ENCODE results near the gene SIRPG.
"Not testable (repeated sequence)": the region's sequence is repeated elsewhere in the genome, so short reads cannot be mapped to it uniquely, and the experiment has no call there.

The SIRPG gene

DNA sequence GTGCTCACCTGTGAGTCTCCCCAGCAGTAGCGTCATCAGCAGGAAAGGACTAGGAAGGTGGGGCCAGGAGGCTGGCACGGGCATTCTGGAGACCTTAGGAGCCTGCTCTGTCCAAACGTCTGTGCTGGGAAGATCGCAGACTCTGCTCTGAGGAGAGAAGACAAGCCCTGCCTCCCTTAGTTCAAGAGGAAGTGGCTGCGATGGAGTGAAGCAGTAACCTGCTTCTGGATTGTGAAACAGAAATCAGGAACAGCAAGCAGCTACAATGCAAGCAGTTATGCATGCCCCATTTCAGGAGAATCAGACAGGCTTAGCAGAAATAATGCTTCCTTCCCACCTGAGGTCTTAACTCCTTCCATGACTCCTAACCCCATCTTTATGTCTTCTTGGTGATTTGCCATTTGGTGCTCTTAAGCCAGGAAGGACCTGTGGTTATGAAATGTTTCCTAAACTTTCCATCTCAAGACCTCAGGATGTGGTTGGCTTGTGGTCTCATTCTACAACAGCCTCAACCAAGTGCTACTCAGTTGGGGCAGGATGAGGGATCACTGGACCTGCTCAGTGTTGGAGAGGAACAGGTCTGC lies 37.6 kb downstream of the SIRPG start, which contains the start of gene SIRPB1:
Gene SIRPB1 (minus strand): TSS at position 149 of the 584 bp plus-strand sequence. CDS start 65 bp downstream, at position 84.
- FAIRE-seq = no peak
- TF ChIP-seq POLR2A (IDR thresholded peaks at IDR 0.05; ENCODE audit: low read depth, low read length) = no peak
- DNase-seq (ENCODE audit: insufficient read length, low spot score) = no peak

- no peak for TF ChIP-seq POLR2A (IDR thresholded peaks at IDR 0.05; ENCODE audit: low read depth, low read length)
- DNase-seq (ENCODE audit: insufficient read length, low spot score) (no peak), FAIRE-seq (no peak)
Measured at GRCh38 chr20:1618954-1619540, 38.5 kb downstream of the SIRPG start.

DNA sequence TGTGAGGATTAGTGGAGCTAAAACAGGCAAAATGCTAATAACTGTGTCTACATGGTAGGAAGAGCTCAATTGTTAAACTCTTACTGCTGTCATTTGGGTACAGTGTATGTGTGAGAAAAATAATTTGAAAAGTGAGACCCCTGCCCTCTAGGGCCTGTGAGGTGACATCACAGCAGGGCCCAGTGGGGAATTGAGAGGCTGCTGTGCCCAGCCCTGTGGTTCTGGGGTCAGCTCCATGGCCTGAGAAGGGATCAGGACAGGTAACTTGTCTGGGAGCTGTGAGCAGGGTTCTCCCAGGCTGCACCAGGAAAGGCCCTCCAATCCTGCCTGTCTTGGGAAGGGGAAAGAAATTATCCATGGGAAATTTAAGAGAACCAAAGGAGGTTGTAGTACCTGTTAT lies 39.1 kb downstream of the SIRPG start:
- no peak for FAIRE-seq
- no peak for TF ChIP-seq POLR2A (IDR thresholded peaks at IDR 0.05; ENCODE audit: low read depth, low read length)
- DNase-seq (ENCODE audit: insufficient read length, low spot score) = no peak

- TF ChIP-seq POLR2A (IDR thresholded peaks at IDR 0.05; ENCODE audit: low read depth, low read length) = no peak
- FAIRE-seq = no peak
- DNase-seq (ENCODE audit: insufficient read length, low spot score) = no peak
Measured at GRCh38 chr20:1616858-1617434, 40.6 kb downstream of the SIRPG start.

DNA sequence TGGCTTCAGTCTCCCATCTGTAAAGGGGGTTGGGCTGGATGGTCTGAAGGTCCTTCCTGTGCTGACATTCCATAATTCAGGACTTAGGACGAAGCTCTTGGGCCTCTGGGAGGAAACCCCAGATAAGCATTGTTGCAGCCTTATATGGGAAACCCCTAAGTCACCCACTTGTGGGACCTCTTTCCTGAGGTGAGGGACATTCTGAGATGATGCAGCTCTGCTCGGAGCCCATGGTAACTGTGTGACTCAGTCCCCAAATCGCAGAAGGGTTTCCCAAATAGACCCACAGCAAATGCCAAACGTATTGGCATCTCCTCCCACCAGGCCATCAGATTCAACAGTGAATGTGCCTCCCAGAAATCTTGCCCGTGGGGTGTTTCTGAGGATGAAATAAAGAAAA lies 47.2 kb downstream of the SIRPG start:
- not testable (repeated sequence) for DNase-seq (ENCODE audit: insufficient read length, low spot score); FAIRE-seq

GRCh38 chr20:1608678-1609347 lies 48.8 kb downstream of the SIRPG start:
- not testable (repeated sequence) for DNase-seq (ENCODE audit: insufficient read length, low spot score); FAIRE-seq

DNA sequence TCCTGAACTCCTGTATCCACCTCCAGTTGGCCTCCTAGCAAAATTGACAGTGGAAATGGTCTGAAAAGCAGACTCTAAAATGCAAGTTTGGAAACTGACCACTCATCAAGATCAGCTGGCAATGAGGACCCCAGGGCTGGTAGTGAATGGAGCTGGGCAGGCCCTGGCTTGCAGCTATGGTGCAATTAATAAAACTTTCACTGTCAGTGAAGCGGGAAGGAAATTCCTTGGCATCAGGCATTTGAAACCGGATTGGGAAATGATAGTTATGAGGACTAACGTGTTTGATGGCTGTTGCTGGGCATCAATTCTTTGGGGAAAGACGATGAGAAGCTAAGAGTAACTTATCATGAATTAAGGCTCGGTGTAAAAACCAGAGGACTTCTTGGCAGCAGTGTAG lies 56.8 kb downstream of the SIRPG start:
- FAIRE-seq (no peak), DNase-seq (ENCODE audit: insufficient read length, low spot score) (no peak)
- TF ChIP-seq POLR2A (IDR thresholded peaks at IDR 0.05; ENCODE audit: low read depth, low read length) = no peak

DNA sequence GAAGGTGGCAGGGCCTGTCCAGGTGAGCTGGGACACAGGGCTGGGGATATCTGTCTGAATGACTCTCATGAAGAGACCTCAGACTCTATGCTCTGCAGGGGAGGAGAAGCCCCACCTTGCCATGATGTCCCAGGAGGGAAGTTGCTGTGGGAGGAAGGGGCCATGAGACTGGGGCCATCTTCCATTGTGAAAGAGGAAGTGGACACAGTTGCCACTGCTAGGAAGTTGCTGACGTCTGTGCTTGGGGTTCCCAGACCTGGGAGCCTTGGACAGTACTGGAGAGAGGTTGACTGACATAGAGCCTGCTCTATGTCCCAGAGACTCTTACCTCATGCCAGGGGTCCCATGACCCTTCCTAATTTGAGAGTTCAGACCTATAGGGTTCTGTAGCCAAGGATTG lies 62.2 kb downstream of the SIRPG start:
- FAIRE-seq = no peak
- TF ChIP-seq POLR2A (IDR thresholded peaks at IDR 0.05; ENCODE audit: low read depth, low read length) = no peak
- DNase-seq (ENCODE audit: insufficient read length, low spot score) = no peak

- TF ChIP-seq POLR2A (IDR thresholded peaks at IDR 0.05; ENCODE audit: low read depth, low read length) = no peak
Measured at GRCh38 chr20:1588533-1589460, 68.8 kb downstream of the SIRPG start.

DNA sequence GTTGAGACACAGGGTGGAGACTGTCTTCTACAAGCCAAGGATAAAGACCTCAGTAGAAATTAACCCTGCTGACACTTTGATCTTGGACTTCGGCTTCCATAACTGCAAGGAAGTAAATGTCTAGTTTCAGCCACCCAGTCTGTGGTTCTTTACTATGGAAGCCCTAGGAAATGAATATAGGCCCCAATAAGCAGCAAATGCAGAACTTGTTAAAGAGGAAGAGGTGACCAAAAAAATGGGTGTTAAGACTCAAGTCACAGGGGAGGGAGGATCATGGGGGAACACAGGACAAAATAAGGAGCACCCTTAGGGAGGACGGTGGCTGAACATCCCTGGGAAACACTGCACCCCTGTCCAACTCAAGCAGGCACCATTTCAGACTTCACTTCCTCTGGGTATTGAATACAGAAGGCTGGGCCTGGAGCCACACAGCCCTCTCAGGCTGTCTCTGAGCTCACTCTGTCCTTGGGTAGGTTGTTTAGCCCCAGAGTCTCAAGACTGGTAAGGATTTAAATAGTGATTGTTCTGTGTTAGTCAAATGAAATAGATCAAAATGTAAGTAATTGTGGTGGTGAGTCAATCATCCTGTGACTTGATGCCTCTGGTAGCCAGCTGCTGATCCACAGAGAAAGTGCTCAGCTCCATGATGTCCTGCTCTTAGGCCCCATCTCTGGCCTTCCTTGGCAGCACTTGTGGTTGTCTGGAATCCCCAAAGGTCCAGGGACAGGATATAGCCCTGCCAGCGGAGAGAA lies 69.6 kb downstream of the SIRPG start:
- DNase-seq (ENCODE audit: insufficient read length, low spot score) (no peak), FAIRE-seq (no peak)
- no peak for TF ChIP-seq POLR2A (IDR thresholded peaks at IDR 0.05; ENCODE audit: low read depth, low read length)

More at GRCh38 chr20:1588533-1589460, 68.8 kb downstream of the SIRPG start:
- DNase-seq (ENCODE audit: insufficient read length, low spot score) = no peak
- FAIRE-seq = peak; percentile 73

- FAIRE-seq (no peak), DNase-seq (ENCODE audit: insufficient read length, low spot score) (no peak)
- no peak for TF ChIP-seq POLR2A (IDR thresholded peaks at IDR 0.05; ENCODE audit: low read depth, low read length)
Measured at GRCh38 chr20:1579488-1579887, 78.1 kb downstream of the SIRPG start.

Measured in H54 (cell line).